HCT116 (cell line): ENCODE data around the gene RRAS2. TPM values are rescaled to one million over a fixed set of nuclear protein-coding genes. Genes with fewer than 3 reads are reported as not detected.

ENCODE experiments used
- ATAC-seq: fragments of 200-7000 bp; cut with Tn5 transposase; 2 replicates; pipeline ENCODE4 v1.9.1; 2020; ENCODE audit warnings: mild to moderate bottlenecking, moderate library complexity
- BruUV-seq: library from RNA; stranded (reverse); fragments of 400-500 nt; replicated peaks from 2 replicates; lab custom pipeline; 2021; lab: Mats Ljungman, UMichigan
- CTCF ChIA-PET: fragments of 300-600 bp; sonication (Branson Sonifier 250); formaldehyde crosslinking; loops from one replicate; lab custom pipeline; 2021; ENCODE audit warnings: antibody characterized with exemption; lab: Charles Lee
- POLR2A ChIA-PET: fragments of 300-600, 350-600 bp; sonication (Branson Sonifier 250); formaldehyde crosslinking; loops from one replicate; lab custom pipeline; 2021; ENCODE audit warnings: antibody characterized with exemption; lab: Charles Lee
- RAD21 ChIA-PET, 2 experiments: fragments of 300-600 bp; sonication (Branson Sonifier 250); formaldehyde crosslinking; loops; one replicate each; lab custom pipeline; 2023; ENCODE audit warnings: low total read pairs in 2 of 2; ENCODE audit not compliant: uncharacterized antibody in 2 of 2, unreplicated experiment in 2 of 2, low non-redundant PET in 1 of 2; lab: Charles Lee
- DNase-seq: peaks from one replicate; pipeline ENCODE4 v3.0.0-alpha.2; 2010; ENCODE audit warnings: low read depth, low spot score
- H2AFZ ChIP-seq: fragments of 200-600 bp; shearing (Covaris generic), sonication (generic); 2 replicates; pipeline ENCODE4 v1.6.1; 2017; ENCODE audit warnings: low read depth, mixed run types, mixed read lengths, antibody characterized with exemption, low read length; ENCODE audit not compliant: poor library complexity, severe bottlenecking
- H3K27ac ChIP-seq: 2 replicates; pipeline ENCODE4 v1.5.1; 2012; ENCODE audit warnings: low read depth, low read length
- H3K27me3 ChIP-seq: fragments of 200-600 bp; sonication (generic); 2 replicates; pipeline ENCODE4 v1.6.1; 2016; ENCODE audit warnings: mixed run types, low read length, mixed read lengths; ENCODE audit not compliant: insufficient read depth
- H3K36me3 ChIP-seq, 2 experiments: fragments of 200-500 bp in 1 of 2; fragments of 200-600 bp in 1 of 2; sonication (Bioruptor generic) in 1 of 2; sonication (generic) in 1 of 2; 2 replicates each; pipeline versions ENCODE4 v1.5.1 to v1.6.1; 2014 to 2016; ENCODE audit warnings: low read length in 2 of 2, inconsistent platforms in 1 of 2, mixed read lengths in 1 of 2, mixed run types in 1 of 2; ENCODE audit not compliant: insufficient read depth in 2 of 2, control insufficient read depth in 1 of 2
- H3K4me1 ChIP-seq, 2 experiments: fragments of 200-600 bp in 1 of 2; sonication (generic) in 1 of 2; 2 replicates each; pipeline versions ENCODE4 v1.5.1 to v1.6.1; 2012 to 2017; ENCODE audit warnings: low read length in 2 of 2, inconsistent platforms in 1 of 2, mild to moderate bottlenecking in 1 of 2, mixed read lengths in 1 of 2, mixed run types in 1 of 2, moderate library complexity in 1 of 2; ENCODE audit not compliant: insufficient read depth in 2 of 2, control insufficient read depth in 1 of 2
- H3K4me2 ChIP-seq: fragments of 200-600 bp; sonication (generic); 2 replicates; pipeline ENCODE4 v1.6.1; 2017; ENCODE audit warnings: mixed run types, low read length, mixed read lengths
- H3K4me3 ChIP-seq, 2 experiments: fragments of 200-600 bp in 1 of 2; sonication (generic) in 1 of 2; replicated peaks in 1 of 2; 2 replicates each; pipeline ENCODE4 v1.5.1; 2011 to 2016; ENCODE audit warnings: low read length in 2 of 2, control low read depth in 1 of 2, low read depth in 1 of 2, mild to moderate bottlenecking in 1 of 2, mixed read lengths in 1 of 2, mixed run types in 1 of 2
- H3K79me2 ChIP-seq: fragments of 200-600 bp; sonication (generic); 2 replicates; pipeline ENCODE4 v1.6.1; 2017; ENCODE audit warnings: mild to moderate bottlenecking, mixed run types, low read length, moderate library complexity, mixed read lengths; ENCODE audit not compliant: insufficient read depth
- H3K9ac ChIP-seq: fragments of 200-600 bp; sonication (generic); 2 replicates; pipeline ENCODE4 v1.6.1; 2016; ENCODE audit warnings: low read length, mixed read lengths
- H3K9me2 ChIP-seq: fragments of 200-600 bp; sonication (generic), shearing (Covaris generic); 2 replicates; pipeline ENCODE4 v1.6.1; 2017; ENCODE audit warnings: mixed run types, mild to moderate bottlenecking, moderate library complexity; ENCODE audit not compliant: insufficient read depth
- H3K9me3 ChIP-seq, 2 experiments: fragments of 200-500 bp in 1 of 2; fragments of 200-600 bp in 1 of 2; sonication (Bioruptor generic) in 1 of 2; sonication (generic) in 1 of 2; 2 replicates each; pipeline ENCODE4 v1.6.1; 2014 to 2017; ENCODE audit warnings: low read length in 2 of 2, mixed read lengths in 2 of 2, inconsistent platforms in 1 of 2, low read depth in 1 of 2, mild to moderate bottlenecking in 1 of 2, mixed run types in 1 of 2, moderate library complexity in 1 of 2; ENCODE audit not compliant: control insufficient read depth in 1 of 2, insufficient read depth in 1 of 2
- H4K20me1 ChIP-seq: fragments of 200-600 bp; sonication (generic), shearing (Covaris generic); 2 replicates; pipeline ENCODE4 v1.6.1; 2017; ENCODE audit warnings: mixed run types, mild to moderate bottlenecking, moderate library complexity; ENCODE audit not compliant: insufficient read depth
- EZH2phosphoT487 ChIP-seq: fragments of 200-600 bp; IDR thresholded peaks from 2 replicates; pipeline ENCODE4 v1.6.1; 2018; ENCODE audit warnings: antibody characterized with exemption, borderline replicate concordance
- FOSL1 ChIP-seq: IDR thresholded peaks from 2 replicates; pipeline ENCODE4 v1.6.1; 2012; ENCODE audit warnings: low read depth
- TCF7L2 ChIP-seq: IDR thresholded peaks from 2 replicates; pipeline ENCODE4 v1.7.0; 2011; ENCODE audit warnings: borderline replicate concordance, inconsistent platforms; ENCODE audit not compliant: insufficient read depth, insufficient read length; ENCODE audit errors: extremely low read depth
- intact Hi-C: fragments of 100-400 bp; cut with micrococcal nuclease; formaldehyde crosslinking; loops from 2 replicates; pipeline ENCODE4 v1.10.0; 2022
- total RNA-seq: library from RNA; stranded (reverse); gene quantifications from one replicate; pipeline ENCODE4 v1.2.1, GENCODE V29; 2021; ENCODE audit not compliant: unreplicated experiment

The RRAS2 gene
- total RNA-seq, 1 experiment from 2014 or later: 54.5 TPM

GRCh38 chr11:14261066-14261465 is 97.9 kb downstream of the RRAS2 start:
- POLR2A ChIA-PET: no interaction called here
- Histone ChIP-seq H3K79me2 (no peaks in the 10 kb centered on the region), H3K9me2 (no peaks in the 10 kb centered on the region), H3K9ac (no peak overlapping the region), H4K20me1 (no peaks in the 10 kb centered on the region), H3K4me2 (no peak overlapping the region), H3K4me1 (peaks cover 3 to 12% of the 10 kb centered on the region in 2 experiments; a peak in 2 of 4 replicates), H3K4me3 (no peak overlapping the region), H3K36me3 (no peaks in the 10 kb centered on the region), H3K27me3 (no peaks in the 10 kb centered on the region), H3K27ac (no peak overlapping the region), H3K9me3 (no peaks in the 10 kb centered on the region), H2AFZ (no peak overlapping the region)
- intact Hi-C loops: no loop called here
- no peak for DNase-seq
- BruUV-seq: no TSS peak
- no peak for TF ChIP-seq EZH2phosphoT487
- no peak for TF ChIP-seq FOSL1
- RAD21 ChIA-PET: no interaction called here
- CTCF ChIA-PET: no interaction called here
- ATAC-seq: no peak

GRCh38 chr11:14259878-14260277 is 99.1 kb downstream of the RRAS2 start:
- Histone ChIP-seq H3K27ac (no peak overlapping the region), H3K4me2 (no peak overlapping the region), H2AFZ (no peak overlapping the region), H3K9ac (no peak overlapping the region), H3K4me3 (no peak overlapping the region), H4K20me1 (no peaks in the 10 kb centered on the region), H3K36me3 (no peaks in the 10 kb centered on the region), H3K4me1 (peaks cover 3 to 13% of the 10 kb centered on the region in 2 experiments; a peak in 2 of 4 replicates), H3K79me2 (no peaks in the 10 kb centered on the region), H3K9me3 (no peaks in the 10 kb centered on the region), H3K27me3 (no peaks in the 10 kb centered on the region), H3K9me2 (no peaks in the 10 kb centered on the region)
- ChIA-PET POLR2A (no interaction called here), CTCF (no interaction called here), RAD21 (no interaction called here)
- intact Hi-C loops: no loop called here
- BruUV-seq: no TSS peak
- ATAC-seq (no peak), DNase-seq (no peak)
- no peak for TF ChIP-seq TCF7L2
